ENCODE data around the gene SORCS1. TPM values are rescaled to one million over a fixed set of nuclear protein-coding genes. Genes with fewer than 3 reads are reported as not detected.

The SORCS1 gene
- total RNA-seq, 4 donors from 2014 or later, result 7.1 to 16.7 (median 10.7) TPM

- Histone ChIP-seq H3K36me3 (no peaks in the 10 kb centered on the region), H3K27ac (replicated peaks in 1 of 4) (no peak overlapping the region), H3K27me3 (no peaks in the 10 kb centered on the region), H3K4me3 (no peak overlapping the region), H3K9me3 (no peaks in the 10 kb centered on the region), H3K4me1 (no peaks in the 10 kb centered on the region)
- DNase-seq (ENCODE audit: extremely low spot score), result no peak
- no peak for TF ChIP-seq POLR2A (IDR thresholded peaks at IDR 0.05; ENCODE audit: low read depth)
- TF ChIP-seq POLR2AphosphoS5 (IDR thresholded peaks at IDR 0.05), result no peak
- TF ChIP-seq CTCF (IDR thresholded peaks at IDR 0.05), result no peak
- no peak for TF ChIP-seq EP300 (IDR thresholded peaks at IDR 0.05)
- intact Hi-C loops (cut with DNase I), result no loop called here
- WGBS, result 100% methylated on average over 1 of the region's 1 CpG
Observed at GRCh38 chr10:106952033-106952432, 212.5 kb downstream of the SORCS1 start.

GRCh38 chr10:106949680-106950478 is 214.6 kb downstream of the SORCS1 start:
- Histone ChIP-seq H3K27me3 (no peaks in the 10 kb centered on the region), H3K4me1 (no peaks in the 10 kb centered on the region), H3K4me3 (no peak overlapping the region), H3K27ac (replicated peaks in 1 of 4) (no peak overlapping the region), H3K9me3 (no peaks in the 10 kb centered on the region), H3K36me3 (no peaks in the 10 kb centered on the region)
- intact Hi-C loops (cut with DNase I), result no loop called here
- no peak for DNase-seq (ENCODE audit: extremely low spot score)
- WGBS, result 73% methylated on average over 5 of the region's 5 CpGs
- TF ChIP-seq POLR2A (IDR thresholded peaks at IDR 0.05; ENCODE audit: low read depth) (no peak), POLR2AphosphoS5 (IDR thresholded peaks at IDR 0.05) (no peak), CTCF (IDR thresholded peaks at IDR 0.05) (no peak), EP300 (IDR thresholded peaks at IDR 0.05) (no peak)

GRCh38 chr10:106947643-106948042 is 216.9 kb downstream of the SORCS1 start:
- no peak overlapping the region for H3K4me3 ChIP-seq
- H3K36me3 ChIP-seq, result no peaks in the 10 kb centered on the region
- no peak overlapping the region for H3K27ac ChIP-seq (replicated peaks in 1 of 4)
- TF ChIP-seq POLR2A (IDR thresholded peaks at IDR 0.05; ENCODE audit: low read depth), result no peak
- H3K4me1 ChIP-seq, result no peaks in the 10 kb centered on the region
- no peak for DNase-seq (ENCODE audit: extremely low spot score)
- intact Hi-C loops (cut with DNase I), result no loop called here
- H3K9me3 ChIP-seq, result no peaks in the 10 kb centered on the region
- H3K27me3 ChIP-seq, result no peaks in the 10 kb centered on the region
- 93% methylated on average over 3 of the region's 3 CpGs for WGBS

- Histone ChIP-seq H3K4me1 (peaks cover 0 to 6% (median 3%) of the 10 kb centered on the region in 4 donors), H3K27ac (replicated peaks in 1 of 4) (no peak overlapping the region), H3K9me3 (no peaks in the 10 kb centered on the region), H3K27me3 (no peaks in the 10 kb centered on the region), H3K4me3 (no peak overlapping the region), H3K36me3 (no peaks in the 10 kb centered on the region)
- no peak for TF ChIP-seq POLR2AphosphoS5 (IDR thresholded peaks at IDR 0.05)
- TF ChIP-seq CTCF (IDR thresholded peaks at IDR 0.05), result no peak
- no peak for TF ChIP-seq POLR2A (IDR thresholded peaks at IDR 0.05; ENCODE audit: low read depth)
- TF ChIP-seq EP300 (IDR thresholded peaks at IDR 0.05), result no peak
- intact Hi-C loops (cut with DNase I), result no loop called here
- WGBS, result 70% methylated on average over 4 of the region's 4 CpGs
- no peak for DNase-seq (ENCODE audit: extremely low spot score)
Observed at GRCh38 chr10:106942035-106942662, 222.4 kb downstream of the SORCS1 start.

GRCh38 chr10:106941297-106942034 is 223.0 kb downstream of the SORCS1 start:
- H3K4me1 ChIP-seq, result peaks cover 0 to 6% (median 3%) of the 10 kb centered on the region in 4 donors
- H3K27ac ChIP-seq (replicated peaks in 1 of 4), result no peak overlapping the region
- intact Hi-C loops (cut with DNase I), result no loop called here
- 61% methylated on average over 5 of the region's 5 CpGs for WGBS
- DNase-seq (ENCODE audit: extremely low spot score), result no peak
- H3K4me3 ChIP-seq, result no peak overlapping the region
- TF ChIP-seq POLR2A (IDR thresholded peaks at IDR 0.05; ENCODE audit: low read depth) (no peak), POLR2AphosphoS5 (IDR thresholded peaks at IDR 0.05) (no peak), EP300 (IDR thresholded peaks at IDR 0.05) (no peak), CTCF (IDR thresholded peaks at IDR 0.05) (no peak)
- H3K9me3 ChIP-seq, result no peaks in the 10 kb centered on the region
- no peaks in the 10 kb centered on the region for H3K36me3 ChIP-seq
- H3K27me3 ChIP-seq, result no peaks in the 10 kb centered on the region

Data from esophagus muscularis mucosa (tissue), 4 donors.